Mucosa of rectum (tissue), 2 donors: ENCODE measurements around the gene RECQL.

ENCODE experiments used
- H3K27ac ChIP-seq, 2 donors: one replicate each; pipeline ENCODE4 v1.7.0; 2013; ENCODE audit warnings: inconsistent platforms in 2 of 2, low read depth in 2 of 2, low read length in 2 of 2
- H3K27me3 ChIP-seq, 2 donors: one replicate each; pipeline ENCODE4 v1.7.0; 2013; ENCODE audit warnings: low read length in 2 of 2; ENCODE audit not compliant: control insufficient read depth in 2 of 2, insufficient read depth in 2 of 2
- H3K36me3 ChIP-seq, 2 donors: one replicate each; pipeline ENCODE4 v1.7.0; 2013; ENCODE audit warnings: low read length in 2 of 2; ENCODE audit not compliant: control insufficient read depth in 2 of 2, insufficient read depth in 2 of 2
- H3K4me1 ChIP-seq, 2 donors: one replicate each; pipeline ENCODE4 v1.7.0; 2013; ENCODE audit warnings: low read length in 2 of 2, mild to moderate bottlenecking in 1 of 2; ENCODE audit not compliant: control insufficient read depth in 2 of 2, insufficient read depth in 2 of 2
- H3K4me3 ChIP-seq, 2 donors: one replicate each; pipeline ENCODE4 v1.7.0; 2013; ENCODE audit warnings: low read length in 2 of 2
- H3K9ac ChIP-seq, 2 donors: one replicate each; pipeline ENCODE4 v1.7.0; 2013; ENCODE audit warnings: low read length in 2 of 2, low read depth in 1 of 2, mild to moderate bottlenecking in 1 of 2
- H3K9me3 ChIP-seq, 2 donors: one replicate each; pipeline ENCODE4 v1.7.0; 2013; ENCODE audit warnings: low read length in 2 of 2; ENCODE audit not compliant: control insufficient read depth in 2 of 2
- donor health status: healthy.
- donor health status: Normal muscosa, but diverticular disease.

The RECQL gene

DNA sequence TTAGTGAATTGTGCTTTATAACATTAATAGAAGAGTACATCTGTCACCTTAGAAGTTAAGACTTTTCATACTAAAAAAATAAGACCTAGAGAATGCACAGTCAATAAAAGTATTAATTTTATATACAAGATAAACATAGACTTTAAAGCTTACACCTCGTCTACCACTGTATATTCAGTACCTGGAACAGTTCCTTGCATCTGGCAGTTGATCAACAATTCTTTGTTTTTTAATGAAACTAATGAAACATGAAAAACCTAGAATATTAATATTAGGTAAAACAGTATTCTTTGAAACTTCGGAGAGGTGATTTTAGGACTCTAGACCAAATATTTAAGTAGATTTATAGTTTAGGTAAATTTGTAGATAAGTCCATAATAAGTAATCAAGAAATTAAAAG, 4.5 kb upstream of the RECQL start:
- Histone ChIP-seq H3K9me3 (no peaks in the 10 kb centered on the region), H3K27ac (no peak overlapping the region), H3K4me1 (peaks cover 9 to 10% of the 10 kb centered on the region in 2 donors), H3K36me3 (peaks cover 7 to 17% of the 10 kb centered on the region in 2 donors), H3K4me3 (no peak overlapping the region), H3K27me3 (no peaks in the 10 kb centered on the region), H3K9ac (no peak overlapping the region)

- Histone ChIP-seq H3K9me3 (no peaks in the 10 kb centered on the region), H3K4me1 (peaks cover 18 to 21% of the 10 kb centered on the region in 2 donors), H3K36me3 (peaks cover 4 to 5% of the 10 kb centered on the region in 2 donors), H3K4me3 (peak overlapping the region in 1 of 2 donors; percentile 95), H3K27me3 (no peaks in the 10 kb centered on the region), H3K27ac (no peak overlapping the region), H3K9ac (peak overlapping the region in 1 of 2 donors; percentile 92)
Observed at GRCh38 chr12:21502872-21503271, 1.4 kb upstream of the RECQL start.

DNA sequence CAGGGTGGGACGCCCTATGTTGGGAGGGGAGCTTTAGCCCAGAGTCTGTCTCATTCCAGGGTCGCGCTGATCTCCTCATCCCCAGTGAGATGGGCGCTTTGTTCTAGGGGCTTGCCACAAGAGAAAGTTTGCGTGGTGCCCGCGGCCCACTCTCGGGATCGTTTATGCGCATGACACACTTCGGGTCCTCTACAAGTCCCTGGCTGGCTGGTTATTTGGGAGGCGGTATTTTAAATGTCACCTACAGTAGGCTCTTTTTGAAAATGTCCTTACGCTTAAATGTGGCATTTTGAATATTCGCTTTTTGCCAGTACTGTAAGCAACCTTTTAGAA, 695 bp upstream of the RECQL start:
- Histone ChIP-seq H3K27me3 (no peaks in the 10 kb centered on the region), H3K27ac (peak overlapping the region; percentile 72 to 75), H3K9me3 (no peaks in the 10 kb centered on the region), H3K36me3 (peaks cover 9 to 11% of the 10 kb centered on the region in 2 donors), H3K4me1 (peaks cover 18 to 21% of the 10 kb centered on the region in 2 donors), H3K9ac (peak overlapping the region; percentile 83 to 92), H3K4me3 (peak overlapping the region; percentile 92 to 95)

- no peaks in the 10 kb centered on the region for H3K9me3 ChIP-seq
- no peaks in the 10 kb centered on the region for H3K27me3 ChIP-seq
- peaks cover 18 to 21% of the 10 kb centered on the region in 2 donors for H3K4me1 ChIP-seq
- peak overlapping the region; percentile 58 to 74 for H3K27ac ChIP-seq
- H3K9ac ChIP-seq = peak overlapping the region; percentile 83 to 92
- H3K36me3 ChIP-seq = peaks cover 12 to 21% of the 10 kb centered on the region in 2 donors
- peak overlapping the region; percentile 92 to 95 for H3K4me3 ChIP-seq
Observed at GRCh38 chr12:21500786-21501257, 613 bp downstream of the RECQL start.

GRCh38 chr12:21499765-21500164, 1.7 kb downstream of the RECQL start:
- no peaks in the 10 kb centered on the region for H3K27me3 ChIP-seq
- H3K4me1 ChIP-seq = peaks cover 18 to 21% of the 10 kb centered on the region in 2 donors
- no peak overlapping the region for H3K27ac ChIP-seq
- peaks cover 13 to 26% of the 10 kb centered on the region in 2 donors for H3K36me3 ChIP-seq
- no peak overlapping the region for H3K4me3 ChIP-seq
- H3K9ac ChIP-seq = no peak overlapping the region
- H3K9me3 ChIP-seq = no peaks in the 10 kb centered on the region

DNA sequence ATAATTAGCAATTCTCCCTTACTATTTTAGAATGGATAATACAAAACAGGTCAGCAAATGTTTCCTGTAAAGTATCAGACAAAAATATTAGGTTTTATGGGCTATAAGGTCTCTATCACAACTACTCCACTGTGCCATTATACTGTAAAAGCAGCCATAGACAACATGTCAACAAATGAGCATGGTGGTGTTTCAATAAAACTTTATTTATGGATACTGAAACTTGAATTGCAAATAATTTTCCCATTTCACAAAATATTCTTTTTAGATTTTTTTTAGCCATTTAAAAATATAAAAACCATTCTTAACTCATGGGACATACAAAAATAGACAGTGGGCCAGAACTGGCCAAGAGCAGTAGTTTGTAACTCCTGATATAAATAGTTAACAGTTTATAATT, 15.4 kb downstream of the RECQL start:
- Histone ChIP-seq H3K27ac (no peak overlapping the region), H3K4me1 (no peaks in the 10 kb centered on the region), H3K27me3 (no peaks in the 10 kb centered on the region), H3K4me3 (no peak overlapping the region), H3K36me3 (peaks cover 17 to 28% of the 10 kb centered on the region in 2 donors), H3K9ac (no peak overlapping the region), H3K9me3 (no peaks in the 10 kb centered on the region)

DNA sequence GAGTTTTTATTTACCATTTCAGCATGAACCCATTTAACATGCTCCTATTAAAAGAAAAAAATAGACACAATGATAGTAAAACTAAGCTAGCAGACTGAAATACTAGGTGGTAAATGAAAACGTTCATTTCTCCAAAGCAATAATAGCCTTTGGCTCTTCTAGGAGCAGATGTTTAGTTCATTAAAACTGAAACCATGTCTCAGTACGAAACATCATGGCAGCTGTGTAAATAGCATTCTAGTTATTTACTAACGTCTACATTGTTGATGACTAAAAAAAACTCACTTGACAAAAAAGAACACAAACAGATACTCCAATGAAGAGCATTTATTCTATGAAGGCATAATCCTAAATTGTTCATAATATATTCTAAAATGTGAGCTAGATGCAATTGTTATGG, 17.9 kb downstream of the RECQL start:
- H3K27me3 ChIP-seq = no peaks in the 10 kb centered on the region
- H3K4me3 ChIP-seq = no peak overlapping the region
- no peak overlapping the region for H3K27ac ChIP-seq
- no peaks in the 10 kb centered on the region for H3K9me3 ChIP-seq
- peaks cover 13 to 35% of the 10 kb centered on the region in 2 donors for H3K36me3 ChIP-seq
- no peaks in the 10 kb centered on the region for H3K4me1 ChIP-seq
- H3K9ac ChIP-seq = no peak overlapping the region

DNA sequence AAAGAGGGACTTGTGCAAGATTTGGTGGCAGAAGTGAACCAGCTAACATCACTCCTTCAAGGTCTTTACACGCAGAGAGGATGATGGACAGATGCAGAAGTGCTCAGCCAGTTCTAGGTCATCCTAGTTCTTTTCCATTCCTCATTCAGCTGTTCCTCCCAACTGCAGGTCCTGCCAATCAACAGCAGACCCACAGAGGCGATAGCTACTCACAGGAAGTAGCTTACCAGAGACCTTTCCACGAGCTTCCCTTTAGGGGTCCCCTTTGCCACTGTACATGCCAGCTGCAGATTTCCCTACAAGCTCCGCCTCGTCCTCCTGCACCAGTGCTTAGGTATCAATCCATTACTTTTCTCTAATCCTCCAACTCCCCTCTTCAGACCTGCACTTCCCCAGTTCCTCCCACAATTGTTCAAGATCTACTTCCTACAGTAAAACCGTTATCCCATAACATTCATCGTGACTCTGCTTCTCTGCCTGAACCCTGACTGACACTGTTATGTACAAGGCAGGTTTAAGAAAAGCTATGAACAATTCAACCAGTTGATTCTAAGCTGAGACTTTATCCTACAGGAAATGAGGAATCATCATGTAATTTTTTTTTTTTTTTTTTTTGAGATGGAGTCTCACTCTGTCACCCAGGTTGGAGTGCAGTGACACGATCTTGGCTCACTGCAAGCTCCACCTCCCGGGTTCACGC, 22.5 kb downstream of the RECQL start:
- no peaks in the 10 kb centered on the region for H3K27me3 ChIP-seq
- no peak overlapping the region for H3K4me3 ChIP-seq
- no peak overlapping the region for H3K9ac ChIP-seq
- H3K36me3 ChIP-seq = peaks cover 14 to 57% of the 10 kb centered on the region in 2 donors
- no peak overlapping the region for H3K27ac ChIP-seq
- H3K4me1 ChIP-seq = no peaks in the 10 kb centered on the region
- H3K9me3 ChIP-seq = no peaks in the 10 kb centered on the region

DNA sequence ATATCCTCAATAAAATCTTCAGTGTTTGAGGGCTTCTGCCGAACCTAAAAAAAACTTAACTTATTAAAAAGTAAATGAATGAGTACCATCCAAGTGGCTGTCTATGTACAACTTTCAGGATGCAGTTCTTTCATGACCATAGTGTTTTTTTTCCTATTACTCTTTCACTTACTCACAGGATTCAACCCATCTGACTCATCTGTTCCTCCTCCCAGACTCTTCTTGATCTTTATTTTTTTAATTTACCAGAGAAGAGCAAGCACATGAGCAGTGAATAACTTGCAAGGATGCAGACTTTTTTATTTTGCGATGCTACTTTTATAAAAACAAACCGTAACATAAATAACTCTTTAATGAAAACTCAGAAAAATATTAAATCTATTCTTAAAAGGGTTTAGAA, 24.5 kb downstream of the RECQL start:
- no peak overlapping the region for H3K9ac ChIP-seq
- no peak overlapping the region for H3K27ac ChIP-seq
- peaks cover 21 to 56% of the 10 kb centered on the region in 2 donors for H3K36me3 ChIP-seq
- no peaks in the 10 kb centered on the region for H3K4me1 ChIP-seq
- H3K9me3 ChIP-seq = no peaks in the 10 kb centered on the region
- H3K4me3 ChIP-seq = no peak overlapping the region
- no peaks in the 10 kb centered on the region for H3K27me3 ChIP-seq

- H3K27me3 ChIP-seq = no peaks in the 10 kb centered on the region
- H3K4me3 ChIP-seq = no peak overlapping the region
- H3K4me1 ChIP-seq = no peaks in the 10 kb centered on the region
- no peaks in the 10 kb centered on the region for H3K9me3 ChIP-seq
- H3K27ac ChIP-seq = no peak overlapping the region
- no peak overlapping the region for H3K9ac ChIP-seq
- peaks cover 25 to 56% of the 10 kb centered on the region in 2 donors for H3K36me3 ChIP-seq
Observed at GRCh38 chr12:21475552-21475951, 25.9 kb downstream of the RECQL start.
